Uterus (tissue), 4 donors: ENCODE measurements around the gene SLBP. TPM values are rescaled to one million over a fixed set of nuclear protein-coding genes. Genes with fewer than 3 reads are reported as not detected.

Experiments
- DNase-seq, 2 donors: peaks; one replicate each; pipeline ENCODE4 v3.0.0-alpha.2; 2019 to 2020
- H3K27ac ChIP-seq, 2 donors: fragments of 200-600 bp; sonication (generic); 1 replicate in 1 of 2; 2 replicates in 1 of 2; pipeline ENCODE4 v1.5.1; 2016 to 2018
- H3K27me3 ChIP-seq, 2 donors: fragments of 200-600 bp; sonication (generic); one replicate each; pipeline ENCODE4 v1.5.1; 2018 to 2019; ENCODE audit warnings: control low read depth in 1 of 2
- H3K36me3 ChIP-seq, 2 donors: fragments of 200-600 bp; sonication (generic); one replicate each; pipeline ENCODE4 v1.5.1; 2019; ENCODE audit warnings: control low read depth in 1 of 2
- H3K4me1 ChIP-seq, 2 donors: fragments of 200-600 bp; sonication (generic); one replicate each; pipeline ENCODE4 v1.5.1; 2018 to 2019; ENCODE audit warnings: control low read depth in 1 of 2
- H3K4me3 ChIP-seq, 2 donors: fragments of 200-600 bp; sonication (generic); 1 replicate in 1 of 2; 2 replicates in 1 of 2; pipeline ENCODE4 v1.5.1; 2018 to 2019; ENCODE audit warnings: mild to moderate bottlenecking in 1 of 2
- H3K9me3 ChIP-seq, 2 donors: fragments of 200-600 bp; sonication (generic); one replicate each; pipeline ENCODE4 v1.5.1; 2019; ENCODE audit warnings: control low read depth in 1 of 2
- CTCF ChIP-seq, 4 experiments: fragments of 200-600 bp in 2 of 4; fragments of 450-650 bp in 2 of 4; sonication (generic) in 2 of 4; IDR thresholded peaks; one replicate each; pipeline ENCODE4 v1.5.1; 2016 to 2019; ENCODE audit warnings: antibody characterized with exemption in 4 of 4, mild to moderate bottlenecking in 2 of 4, moderate library complexity in 1 of 4
- POLR2A ChIP-seq, 2 donors: fragments of 450-650 bp; IDR thresholded peaks; one replicate each; pipeline ENCODE4 v1.6.1; 2016; ENCODE audit warnings: antibody characterized with exemption in 2 of 2, mild to moderate bottlenecking in 1 of 2, moderate library complexity in 1 of 2
- intact Hi-C: fragments of 100-400 bp; cut with DNase I; formaldehyde crosslinking; loops from one replicate; pipeline ENCODE4 v1.15.1; 2023; ENCODE audit warnings: low total_unique reads
- total RNA-seq, 4 donors: library from RNA; depleted of rRNA in 3 of 4; stranded (reverse); fragments of >200 nt in 3 of 4; gene quantifications; one replicate each; pipeline versions ENCODE4 v1.1.0 to v1.2.4, GENCODE V29; 2014 to 2023
- donor health status: DM: yes; HTN: yes; CAD: no.

Gene SLBP
- total RNA-seq, 4 donors from 2014 or later, result 25.0 to 56.4 (median 41.4) TPM

GRCh38 chr4:1695913-1696312 lies 16.2 kb downstream of the SLBP start:
- H3K4me1 ChIP-seq, result no peaks in the 10 kb centered on the region

GRCh38 chr4:1693131-1693896 lies 18.8 kb downstream of the SLBP start:
- intact Hi-C loops, result loop anchor here (5.0 kb wide), 1 partner anchor 34 kb away; no protein-coding TSS in a partner anchor
- peak; percentile 55 to 63 for DNase-seq
- Histone ChIP-seq H3K27ac (no peak overlapping the region), H3K4me3 (no peak overlapping the region), H3K9me3 (no peaks in the 10 kb centered on the region), H3K36me3 (no peaks in the 10 kb centered on the region), H3K27me3 (no peaks in the 10 kb centered on the region), H3K4me1 (no peaks in the 10 kb centered on the region)
- TF ChIP-seq CTCF (IDR thresholded peaks at IDR 0.05) (peak; percentile 79 to 86 (median 82)), POLR2A (IDR thresholded peaks at IDR 0.05) (no peak)

More at GRCh38 chr4:1695913-1696312, 16.2 kb downstream of the SLBP start:
- Histone ChIP-seq H3K27ac (no peak overlapping the region), H3K9me3 (no peaks in the 10 kb centered on the region), H3K4me3 (no peak overlapping the region), H3K36me3 (no peaks in the 10 kb centered on the region), H3K27me3 (no peaks in the 10 kb centered on the region)
- DNase-seq, result no peak
- TF ChIP-seq CTCF (IDR thresholded peaks at IDR 0.05) (no peak), POLR2A (IDR thresholded peaks at IDR 0.05) (no peak)
- intact Hi-C loops, result no loop called here

GRCh38 chr4:1691737-1692373 lies 20.3 kb downstream of the SLBP start:
- no peaks in the 10 kb centered on the region for H3K9me3 ChIP-seq
- intact Hi-C loops, result loop anchor here (5.0 kb wide), 1 partner anchor 35 kb away; no protein-coding TSS in a partner anchor
- no peaks in the 10 kb centered on the region for H3K36me3 ChIP-seq
- no peaks in the 10 kb centered on the region for H3K27me3 ChIP-seq
- no peaks in the 10 kb centered on the region for H3K4me1 ChIP-seq
- no peak overlapping the region for H3K27ac ChIP-seq
- H3K4me3 ChIP-seq, result no peak overlapping the region
- TF ChIP-seq CTCF (IDR thresholded peaks at IDR 0.05), result no peak
- no peak for TF ChIP-seq POLR2A (IDR thresholded peaks at IDR 0.05)
- no peak for DNase-seq

GRCh38 chr4:1690698-1691097 lies 21.4 kb downstream of the SLBP start:
- no peak for TF ChIP-seq POLR2A (IDR thresholded peaks at IDR 0.05)
- TF ChIP-seq CTCF (IDR thresholded peaks at IDR 0.05), result no peak
- no peaks in the 10 kb centered on the region for H3K27me3 ChIP-seq
- intact Hi-C loops, result loop anchor here (5.0 kb wide), 1 partner anchor 37 kb away; no protein-coding TSS in a partner anchor
- no peaks in the 10 kb centered on the region for H3K4me1 ChIP-seq
- DNase-seq, result no peak
- no peak overlapping the region for H3K27ac ChIP-seq
- no peaks in the 10 kb centered on the region for H3K9me3 ChIP-seq
- H3K4me3 ChIP-seq, result no peak overlapping the region
- no peaks in the 10 kb centered on the region for H3K36me3 ChIP-seq

- no peak overlapping the region for H3K27ac ChIP-seq
- intact Hi-C loops, result no loop called here
These were observed 25.6 kb downstream of the SLBP start for GRCh38 chr4:1686440-1687036.

More at GRCh38 chr4:1686440-1687036, 25.6 kb downstream of the SLBP start:
- no peak for DNase-seq
- TF ChIP-seq CTCF (IDR thresholded peaks at IDR 0.05), result no peak
- TF ChIP-seq POLR2A (IDR thresholded peaks at IDR 0.05), result no peak
- Histone ChIP-seq H3K4me1 (peaks cover 0 to 8% of the 10 kb centered on the region in 2 donors), H3K9me3 (no peaks in the 10 kb centered on the region), H3K27me3 (no peaks in the 10 kb centered on the region), H3K4me3 (no peak overlapping the region), H3K36me3 (no peaks in the 10 kb centered on the region)
